ENCODE data around the gene DDX25.
A peak's percentile ranks its signal among the peaks of the same experiment; 100 is the strongest.
"Not testable (repeated sequence)": the region's sequence is repeated elsewhere in the genome, so short reads cannot be mapped to it uniquely, and the experiment has no call there.

The DDX25 gene

GRCh38 chr11:125902927-125903710 lies 1.2 kb upstream of the DDX25 start, which contains the start of gene PUS3:
TSS of gene PUS3 (minus strand) at chr11:125903206. CDS start at chr11:125896284, 6,922 bp downstream.
- DNase-seq (ENCODE audit: low read depth in 2 of 2, low spot score in 1 of 2) = peak; percentile 54 to 79

DNA sequence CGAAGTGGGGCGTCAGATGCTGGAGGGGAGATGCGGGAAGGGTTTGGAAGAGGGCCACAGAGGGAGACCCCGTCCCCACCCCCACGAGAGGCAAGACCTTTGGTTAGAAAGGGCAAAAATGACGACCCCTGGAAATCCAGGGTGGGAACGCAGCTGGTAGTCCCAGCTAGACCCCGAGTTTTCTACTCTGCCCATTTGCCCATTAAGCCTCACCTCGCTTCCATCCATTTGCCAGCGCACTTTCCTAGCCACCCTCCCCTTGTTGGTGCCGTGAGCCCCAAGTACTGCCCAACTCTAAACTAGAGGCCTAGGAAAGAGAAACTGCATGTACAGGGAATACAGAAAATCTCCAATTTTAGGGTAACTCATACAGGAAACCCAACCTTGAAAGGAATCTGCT lies 370 bp downstream of the DDX25 start:
- no peak for DNase-seq (ENCODE audit: low read depth in 2 of 2, low spot score in 1 of 2)

DNA sequence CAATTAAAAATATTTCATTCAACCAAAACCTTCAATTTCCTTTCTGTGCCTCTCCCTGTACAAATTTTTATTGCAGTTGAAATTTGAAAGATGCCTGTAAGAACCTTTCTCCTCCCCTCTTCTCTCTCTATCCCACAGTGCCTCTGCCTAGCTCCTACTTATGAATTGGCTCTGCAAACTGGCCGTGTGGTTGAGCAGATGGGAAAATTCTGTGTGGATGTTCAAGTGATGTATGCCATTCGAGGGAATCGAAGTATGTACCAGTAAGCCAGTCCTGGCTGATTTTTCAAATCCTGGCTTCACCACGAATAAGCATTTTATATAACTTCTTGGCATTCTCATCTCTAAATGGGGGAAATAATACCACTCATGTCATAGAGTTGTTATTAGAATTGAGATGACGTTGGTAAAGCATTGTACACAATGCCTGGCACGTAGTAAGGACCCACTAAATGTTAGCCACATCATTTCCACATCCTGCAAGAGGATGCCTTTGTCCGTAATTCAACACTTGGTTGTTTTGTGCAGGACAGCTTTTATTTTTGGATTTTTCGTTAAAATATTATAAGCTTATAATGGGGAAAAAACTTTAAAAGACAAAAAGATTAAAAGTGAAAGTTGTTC lies 6.0 kb downstream of the DDX25 start:
- no peak for DNase-seq (ENCODE audit: low read depth in 2 of 2, low spot score in 1 of 2)

DNA sequence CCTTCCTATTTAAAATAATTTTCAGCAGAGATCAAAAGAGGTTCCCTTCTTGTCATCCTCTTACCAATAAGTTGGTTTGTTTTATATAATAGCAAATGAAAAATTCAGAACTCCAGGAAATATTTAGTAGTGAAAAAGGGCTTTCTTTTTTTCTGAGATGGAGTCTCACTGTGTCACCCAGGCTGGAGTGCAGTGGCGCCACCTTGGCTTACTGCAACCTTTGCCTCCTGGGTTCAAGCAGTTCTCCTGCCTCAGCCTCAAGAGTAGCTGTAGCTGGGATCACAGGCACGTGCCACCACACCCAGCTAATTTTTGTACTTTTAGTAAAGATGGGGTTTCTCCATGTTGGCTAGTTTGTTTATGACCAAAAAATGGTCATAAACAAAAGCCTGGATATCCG lies 10.3 kb downstream of the DDX25 start:
- not testable (repeated sequence) for DNase-seq (ENCODE audit: low read depth in 2 of 2, low spot score in 1 of 2)

DNA sequence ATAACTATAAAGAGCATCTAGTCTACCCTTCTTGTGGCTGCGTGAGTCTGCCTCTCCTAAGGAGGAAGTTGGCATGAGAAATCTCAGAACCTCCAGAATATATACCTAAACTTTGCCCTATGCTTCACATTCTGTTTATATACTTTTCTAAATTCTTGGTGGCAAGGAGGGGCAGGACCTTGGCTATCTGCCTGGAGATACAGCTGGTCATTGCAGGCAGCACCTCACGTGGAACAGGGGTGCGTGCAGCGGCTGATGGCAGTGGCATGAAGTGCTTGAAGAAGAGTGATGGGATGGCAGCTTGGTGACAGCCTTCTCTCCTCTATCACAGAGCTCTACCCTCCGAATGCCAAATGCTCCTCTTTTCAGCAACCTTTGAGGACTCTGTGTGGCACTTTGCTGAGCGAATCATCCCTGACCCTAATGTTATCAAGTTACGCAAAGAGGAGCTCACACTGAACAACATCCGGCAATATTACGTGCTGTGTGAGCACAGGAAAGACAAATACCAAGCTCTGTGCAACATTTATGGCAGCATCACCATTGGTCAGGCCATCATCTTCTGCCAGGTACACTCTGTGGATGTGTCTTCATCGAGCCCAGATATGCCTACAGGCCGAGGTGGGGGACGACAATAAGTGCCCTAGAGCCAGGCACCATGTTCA lies 12.5 kb downstream of the DDX25 start:
- DNase-seq (ENCODE audit: low read depth in 2 of 2, low spot score in 1 of 2) = no peak

- no peak for DNase-seq (ENCODE audit: low read depth in 2 of 2, low spot score in 1 of 2)
Observed at GRCh38 chr11:125918140-125918840, 14.0 kb downstream of the DDX25 start.

DNA sequence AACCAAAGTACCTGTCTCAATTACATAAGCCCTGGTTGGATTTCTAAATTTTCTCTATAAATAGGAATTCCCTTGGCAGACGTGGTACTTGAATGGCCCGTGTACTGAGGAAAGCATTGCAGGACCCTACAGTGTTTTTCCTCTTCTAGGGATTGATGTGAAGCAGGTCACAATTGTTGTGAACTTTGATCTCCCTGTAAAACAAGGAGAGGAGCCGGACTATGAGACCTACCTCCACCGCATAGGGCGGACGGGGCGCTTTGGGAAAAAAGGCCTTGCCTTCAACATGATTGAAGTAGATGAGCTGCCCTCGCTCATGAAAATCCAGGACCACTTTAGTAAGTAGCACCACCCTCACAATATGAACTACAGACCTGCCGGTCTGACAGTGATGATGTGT lies 16.7 kb downstream of the DDX25 start:
- no peak for DNase-seq (ENCODE audit: low read depth in 2 of 2, low spot score in 1 of 2)

DNA sequence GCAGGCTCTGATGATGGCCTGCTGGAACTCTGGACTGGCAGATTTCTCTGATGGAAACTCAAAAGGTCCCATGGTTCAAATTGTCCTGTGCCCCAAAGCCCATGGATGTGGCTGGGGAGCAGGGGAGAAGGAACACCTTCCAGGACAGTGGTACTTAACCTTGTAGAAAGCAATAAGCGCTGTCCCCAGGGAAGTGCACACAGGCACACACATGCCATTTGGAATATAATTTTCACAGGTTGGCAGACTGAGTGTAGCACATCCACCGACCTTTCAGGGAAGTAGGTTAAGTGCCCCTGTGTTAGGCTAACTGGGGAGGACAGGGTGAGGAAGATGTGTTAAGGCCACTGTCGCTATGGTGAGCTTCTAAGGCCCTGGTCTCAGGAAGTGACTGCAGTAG lies 17.8 kb downstream of the DDX25 start:
- no peak for DNase-seq (ENCODE audit: low read depth in 2 of 2, low spot score in 1 of 2)

DNA sequence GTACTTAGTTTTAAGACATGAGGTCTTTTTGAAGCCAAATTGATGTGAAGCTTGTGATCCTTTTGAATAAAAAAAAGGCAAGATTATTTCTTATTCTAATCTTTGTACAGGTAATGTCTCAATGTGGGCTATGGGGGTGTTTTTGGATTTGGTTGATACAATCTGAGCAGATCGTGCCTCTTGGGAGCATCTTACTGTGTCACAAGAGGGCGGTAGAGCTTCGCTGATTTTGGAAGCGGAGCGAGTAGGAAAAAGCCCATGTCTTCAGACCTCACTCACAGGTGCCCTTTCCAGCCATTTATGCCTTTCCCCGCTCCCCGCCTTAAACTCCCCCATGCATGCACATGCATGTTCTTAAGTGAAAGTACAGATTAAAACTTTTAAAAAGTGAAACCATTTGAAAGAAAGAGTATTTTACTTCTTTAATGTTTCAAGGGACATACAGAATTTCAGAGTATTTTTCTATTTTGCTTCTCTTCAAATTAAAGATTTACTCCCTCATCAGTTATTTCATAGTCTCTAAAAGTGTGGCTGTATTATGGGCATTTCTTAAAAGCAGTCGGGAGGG lies 18.8 kb downstream of the DDX25 start:
- peak in 1 of 2 donors; percentile 17 for DNase-seq (ENCODE audit: low read depth in 2 of 2, low spot score in 1 of 2)

- DNase-seq (ENCODE audit: low read depth in 2 of 2, low spot score in 1 of 2) = no peak
Observed at GRCh38 chr11:125923633-125924032, 19.3 kb downstream of the DDX25 start.

GRCh38 chr11:125924384-125925007 lies 20.2 kb downstream of the DDX25 start:
- DNase-seq (ENCODE audit: low read depth in 2 of 2, low spot score in 1 of 2) = no peak

- no peak for DNase-seq (ENCODE audit: low read depth in 2 of 2, low spot score in 1 of 2)
Observed at GRCh38 chr11:125925247-125925740, 21.0 kb downstream of the DDX25 start.

DNA sequence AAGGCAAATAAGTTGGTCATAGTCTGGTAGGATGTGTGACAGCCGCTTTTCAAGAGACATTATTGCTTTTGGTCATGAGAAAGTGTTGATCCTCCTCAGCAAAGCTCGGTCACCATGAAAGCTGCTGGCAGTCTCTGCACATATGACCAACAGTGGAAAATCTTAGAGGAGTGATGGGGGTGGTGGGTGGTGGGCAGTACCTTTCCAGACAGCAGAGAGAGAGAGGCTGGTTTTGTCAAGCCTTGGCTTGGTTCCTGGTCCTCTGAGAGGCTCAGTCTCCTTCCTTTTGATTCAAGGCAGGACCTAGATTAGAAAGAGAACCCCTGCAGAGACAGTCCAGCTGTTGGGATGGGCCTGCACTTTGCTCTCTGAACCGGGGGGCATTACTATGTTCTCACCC lies 21.5 kb downstream of the DDX25 start:
- DNase-seq (ENCODE audit: low read depth in 2 of 2, low spot score in 1 of 2) = no peak

DNA sequence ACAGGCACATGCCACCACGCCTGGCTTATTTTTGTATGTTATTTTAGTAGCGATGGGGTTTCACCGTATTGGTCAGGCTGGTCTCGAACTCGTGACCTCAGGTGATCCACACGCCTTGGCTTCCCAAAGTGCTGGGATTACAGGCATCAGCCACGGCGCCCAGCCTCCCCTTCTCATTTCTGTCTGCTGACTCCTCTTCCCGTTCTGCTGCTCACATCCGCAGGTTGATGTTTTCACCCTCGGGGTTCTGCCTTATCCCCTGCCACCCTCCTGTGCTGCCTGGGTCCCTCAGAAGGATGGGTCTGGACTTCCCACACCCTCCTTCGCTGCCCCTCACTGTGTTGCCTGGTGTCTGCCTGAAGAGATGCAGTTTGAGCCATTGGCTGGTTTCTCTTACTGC lies 22.4 kb downstream of the DDX25 start:
- no peak for DNase-seq (ENCODE audit: low read depth in 2 of 2, low spot score in 1 of 2)

- DNase-seq (ENCODE audit: low read depth in 2 of 2, low spot score in 1 of 2) = no peak
Observed at GRCh38 chr11:125929445-125930075, 25.3 kb downstream of the DDX25 start.

DNA sequence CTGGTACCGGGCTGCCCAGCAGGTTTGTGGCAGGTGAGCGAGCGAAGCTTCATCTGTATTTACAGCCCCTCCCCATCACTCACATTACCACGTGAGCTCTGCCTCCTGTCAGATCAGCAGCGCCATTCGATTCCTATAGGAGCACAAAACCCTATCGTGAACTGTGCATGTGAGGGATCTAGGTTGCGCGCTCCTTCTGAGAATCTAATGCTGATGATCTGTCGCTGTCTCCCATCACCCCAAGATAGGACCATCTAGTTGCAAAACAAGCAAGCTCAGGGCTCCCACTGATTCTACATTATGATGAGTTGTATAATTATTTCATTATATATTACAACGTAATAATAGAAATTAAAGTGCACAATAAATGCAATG lies 25.8 kb downstream of the DDX25 start:
- DNase-seq (ENCODE audit: low read depth in 2 of 2, low spot score in 1 of 2) = no peak

DNA sequence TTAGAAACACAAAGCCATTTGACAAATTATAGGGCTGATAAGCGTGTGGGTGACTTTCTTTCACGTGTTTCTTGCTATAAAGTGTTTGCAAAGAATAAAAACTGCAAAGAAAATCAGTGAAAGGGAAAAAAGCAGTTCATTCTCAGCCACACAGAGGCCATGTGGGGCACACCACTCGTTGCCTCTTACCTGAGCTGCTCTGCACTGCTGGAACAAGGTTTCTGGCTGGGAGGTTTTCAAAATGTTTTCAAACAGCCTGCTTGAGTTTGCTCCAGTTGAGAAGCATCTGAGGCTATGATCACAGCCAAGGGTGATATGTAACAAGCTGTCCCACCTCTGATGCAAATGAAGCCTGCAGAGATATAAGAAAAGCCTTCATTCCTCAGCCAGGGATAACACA lies 26.8 kb downstream of the DDX25 start:
- DNase-seq (ENCODE audit: low read depth in 2 of 2, low spot score in 1 of 2) = no peak

GRCh38 chr11:125931668-125932067 lies 27.4 kb downstream of the DDX25 start:
- no peak for DNase-seq (ENCODE audit: low read depth in 2 of 2, low spot score in 1 of 2)

GRCh38 chr11:125932301-125932700 lies 28.0 kb downstream of the DDX25 start:
- DNase-seq (ENCODE audit: low read depth in 2 of 2, low spot score in 1 of 2) = no peak
